Astrocyte (in vitro differentiated cells and primary cell): Measurements from ENCODE around the gene CRYAA. TPM values are rescaled to one million over a fixed set of nuclear protein-coding genes. Genes with fewer than 3 reads are reported as not detected.
A peak's percentile ranks its signal among the peaks of the same experiment; 100 is the strongest.

Experiments
- DNase-seq: peaks from one replicate; pipeline ENCODE4 v3.0.0-alpha.2; 2010; ENCODE audit warnings: low read depth
- FAIRE-seq: peaks from 2 replicates; lab custom pipeline; 2011; peaks lifted over from hg19 to GRCh38; lab: Jason Lieb, UNC
- H2AFZ ChIP-seq: 2 replicates; pipeline ENCODE4 v1.6.0; 2012; ENCODE audit warnings: low read depth, low read length, inconsistent platforms
- H3K27ac ChIP-seq: 2 replicates; pipeline ENCODE4 v1.5.1; 2011; ENCODE audit warnings: low read depth, low read length, inconsistent platforms
- H3K27me3 ChIP-seq: 2 replicates; pipeline ENCODE4 v1.6.0; 2011; ENCODE audit warnings: low read length, inconsistent platforms; ENCODE audit not compliant: insufficient read depth
- H3K36me3 ChIP-seq: 2 replicates; pipeline ENCODE4 v1.5.1; 2011; ENCODE audit warnings: low read length, inconsistent platforms; ENCODE audit not compliant: insufficient read depth
- H3K4me1 ChIP-seq: 2 replicates; pipeline ENCODE4 v1.5.1; 2011; ENCODE audit warnings: low read length, inconsistent platforms; ENCODE audit not compliant: insufficient read depth
- H3K4me2 ChIP-seq: 2 replicates; pipeline ENCODE4 v1.6.0; 2012; ENCODE audit warnings: low read length, inconsistent platforms
- H3K4me3 ChIP-seq: 2 replicates; pipeline ENCODE4 v1.5.1; 2011; ENCODE audit warnings: low read depth, mild to moderate bottlenecking, low read length, inconsistent platforms; ENCODE audit not compliant: insufficient read depth
- H3K79me2 ChIP-seq: 2 replicates; pipeline ENCODE4 v1.6.0; 2012; ENCODE audit warnings: mild to moderate bottlenecking, low read length, inconsistent platforms; ENCODE audit not compliant: insufficient read depth
- H3K9ac ChIP-seq: 2 replicates; pipeline ENCODE4 v1.6.0; 2012; ENCODE audit warnings: mild to moderate bottlenecking, low read length, inconsistent platforms
- H3K9me3 ChIP-seq: 2 replicates; pipeline ENCODE4 v1.5.1; 2012; ENCODE audit warnings: low read depth, mild to moderate bottlenecking, low read length, inconsistent platforms; ENCODE audit not compliant: insufficient read depth
- H4K20me1 ChIP-seq: 2 replicates; pipeline ENCODE4 v1.6.0; 2012; ENCODE audit warnings: low read length, inconsistent platforms; ENCODE audit not compliant: insufficient read depth
- H3K27ac Mint-ChIP-seq: one replicate; pipeline ENCODE4 v1.8.0; 2021; ENCODE audit warnings: mild to moderate bottlenecking, mixed read lengths; ENCODE audit not compliant: unreplicated experiment
- H3K27me3 Mint-ChIP-seq: one replicate; pipeline ENCODE4 v1.8.0; 2021; ENCODE audit warnings: low read depth, mixed read lengths; ENCODE audit not compliant: unreplicated experiment
- H3K36me3 Mint-ChIP-seq: one replicate; pipeline ENCODE4 v1.8.0; 2021; ENCODE audit warnings: low read depth, mixed read lengths; ENCODE audit not compliant: unreplicated experiment
- H3K4me1 Mint-ChIP-seq: one replicate; pipeline ENCODE4 v1.8.0; 2021; ENCODE audit warnings: low read depth, mixed read lengths; ENCODE audit not compliant: unreplicated experiment
- H3K4me3 Mint-ChIP-seq: one replicate; pipeline ENCODE4 v1.8.0; 2021; ENCODE audit warnings: mild to moderate bottlenecking, moderate library complexity, mixed read lengths; ENCODE audit not compliant: unreplicated experiment
- H3K9me3 Mint-ChIP-seq: one replicate; pipeline ENCODE4 v1.8.0; 2021; ENCODE audit warnings: mild to moderate bottlenecking, mixed read lengths; ENCODE audit not compliant: unreplicated experiment
- EZH2 ChIP-seq: IDR thresholded peaks from 2 replicates; pipeline ENCODE4 v1.6.1; 2012; ENCODE audit warnings: mild to moderate bottlenecking, low read length, inconsistent platforms; ENCODE audit not compliant: insufficient read depth
- total RNA-seq: library from RNA; stranded (reverse); gene quantifications from 2 replicates; pipeline ENCODE4 v1.2.1, GENCODE V29; 2021
- TF ChIP-seq, protein P1 (sequence below): IDR thresholded peaks from 2 replicates; pipeline ENCODE4 v1.5.1; 2011; ENCODE audit warnings: low read depth, mild to moderate bottlenecking, inconsistent platforms, low read length, moderate library complexity; ENCODE audit not compliant: insufficient read depth

The CRYAA gene
- total RNA-seq, 1 donor from 2014 or later = not detected

DNA sequence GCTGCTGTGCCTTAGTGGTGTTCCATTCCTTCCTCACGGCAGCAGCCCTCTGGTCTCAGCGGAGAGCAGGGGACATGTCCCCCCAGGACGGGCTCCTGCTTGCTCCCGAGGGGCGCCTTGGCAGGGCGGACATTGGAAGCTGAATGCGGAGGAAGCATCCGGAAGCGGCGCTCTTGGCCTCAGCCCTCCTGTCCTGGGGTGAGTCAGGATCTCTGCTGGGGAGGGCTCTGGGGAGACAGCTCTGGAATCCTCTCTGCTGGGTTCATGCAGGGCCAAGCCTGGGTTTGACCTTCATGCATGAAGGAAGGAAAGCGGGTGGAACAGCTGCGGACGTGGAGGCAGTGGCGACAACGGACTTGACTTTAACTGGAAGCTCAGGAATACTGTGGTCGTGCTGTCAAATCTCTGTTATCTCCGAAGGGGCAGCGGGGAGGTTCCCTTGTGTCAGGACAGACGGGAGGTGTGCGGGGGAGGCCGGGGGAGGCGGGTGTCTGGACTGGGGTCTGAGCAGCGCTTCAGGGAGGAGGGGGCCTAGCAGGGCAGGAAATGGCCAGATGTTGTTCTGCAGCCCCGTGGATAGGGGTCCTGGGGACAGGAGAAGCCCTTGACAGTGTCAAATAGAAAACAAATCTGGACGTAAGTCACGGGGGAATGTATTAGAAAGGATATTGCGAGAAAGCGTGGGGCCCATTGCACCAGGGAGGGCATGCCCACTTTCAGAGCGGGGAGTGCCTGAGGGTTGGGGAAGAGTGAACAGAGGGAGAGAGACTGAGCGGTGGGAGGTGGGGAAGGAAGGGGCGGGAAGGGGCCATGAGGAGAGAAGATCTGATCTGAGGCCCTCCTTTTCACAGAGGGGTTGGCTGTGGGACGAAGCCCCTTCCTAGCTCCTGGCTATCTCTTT lies 26.6 kb downstream of the CRYAA start:
- H3K4me1 ChIP-seq = peaks cover 20% of the 10 kb centered on the region
- no peak overlapping the region for H3K4me3 Mint-ChIP-seq
- peaks cover 16% of the 10 kb centered on the region for H3K27me3 Mint-ChIP-seq
- peak overlapping the region; percentile 72 for H3K27ac Mint-ChIP-seq
- H3K27me3 ChIP-seq = peaks cover 10% of the 10 kb centered on the region
- no peak overlapping the region for H3K4me3 ChIP-seq
- H3K9me3 Mint-ChIP-seq = peaks cover 10% of the 10 kb centered on the region
- H2AFZ ChIP-seq = peak overlapping the region; percentile 30
- H3K4me1 Mint-ChIP-seq = peaks cover 31% of the 10 kb centered on the region
- H3K36me3 ChIP-seq = no peaks in the 10 kb centered on the region
- no peaks in the 10 kb centered on the region for H4K20me1 ChIP-seq
- no peaks in the 10 kb centered on the region for H3K36me3 Mint-ChIP-seq
- FAIRE-seq (no peak), DNase-seq (no peak)
- no peaks in the 10 kb centered on the region for H3K79me2 ChIP-seq
- H3K9ac ChIP-seq = peak overlapping the region; percentile 12
- peak overlapping the region; percentile 63 for H3K4me2 ChIP-seq
- no peak for TF ChIP-seq EZH2
- TF ChIP-seq, protein P1, sequence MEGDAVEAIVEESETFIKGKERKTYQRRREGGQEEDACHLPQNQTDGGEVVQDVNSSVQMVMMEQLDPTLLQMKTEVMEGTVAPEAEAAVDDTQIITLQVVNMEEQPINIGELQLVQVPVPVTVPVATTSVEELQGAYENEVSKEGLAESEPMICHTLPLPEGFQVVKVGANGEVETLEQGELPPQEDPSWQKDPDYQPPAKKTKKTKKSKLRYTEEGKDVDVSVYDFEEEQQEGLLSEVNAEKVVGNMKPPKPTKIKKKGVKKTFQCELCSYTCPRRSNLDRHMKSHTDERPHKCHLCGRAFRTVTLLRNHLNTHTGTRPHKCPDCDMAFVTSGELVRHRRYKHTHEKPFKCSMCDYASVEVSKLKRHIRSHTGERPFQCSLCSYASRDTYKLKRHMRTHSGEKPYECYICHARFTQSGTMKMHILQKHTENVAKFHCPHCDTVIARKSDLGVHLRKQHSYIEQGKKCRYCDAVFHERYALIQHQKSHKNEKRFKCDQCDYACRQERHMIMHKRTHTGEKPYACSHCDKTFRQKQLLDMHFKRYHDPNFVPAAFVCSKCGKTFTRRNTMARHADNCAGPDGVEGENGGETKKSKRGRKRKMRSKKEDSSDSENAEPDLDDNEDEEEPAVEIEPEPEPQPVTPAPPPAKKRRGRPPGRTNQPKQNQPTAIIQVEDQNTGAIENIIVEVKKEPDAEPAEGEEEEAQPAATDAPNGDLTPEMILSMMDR = no peak
- H3K9me3 ChIP-seq = no peaks in the 10 kb centered on the region
- no peak overlapping the region for H3K27ac ChIP-seq

DNA sequence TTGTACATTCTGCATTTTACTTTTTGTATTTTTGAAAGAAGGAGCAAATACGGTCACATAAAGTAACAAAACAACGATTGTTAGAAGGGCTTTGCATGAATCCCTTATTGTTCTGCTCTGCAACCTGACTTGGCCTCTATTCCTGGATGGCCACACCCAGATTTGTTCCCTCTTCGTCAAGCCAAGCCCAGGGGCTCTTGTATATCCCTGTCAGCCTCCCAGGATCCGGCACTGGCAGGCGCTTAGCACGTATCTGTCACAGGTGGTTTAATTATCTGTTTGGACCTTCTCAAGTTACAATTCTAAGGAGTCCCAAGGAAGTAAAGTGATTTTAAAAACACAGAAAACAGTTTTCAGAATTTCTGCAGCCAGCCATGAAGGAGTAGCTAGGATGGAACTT lies 28.0 kb downstream of the CRYAA start:
- Histone ChIP-seq H2AFZ (no peak overlapping the region), H3K9ac (no peak overlapping the region), H3K9me3 (peaks cover 5% of the 10 kb centered on the region), H3K4me2 (no peak overlapping the region), H3K79me2 (no peaks in the 10 kb centered on the region), H4K20me1 (no peaks in the 10 kb centered on the region), H3K27me3 (peaks cover 5% of the 10 kb centered on the region), H3K4me3 (no peak overlapping the region), H3K27ac (no peak overlapping the region), H3K4me1 (peaks cover 20% of the 10 kb centered on the region), H3K36me3 (no peaks in the 10 kb centered on the region)
- FAIRE-seq (no peak), DNase-seq (no peak)
- H3K36me3 Mint-ChIP-seq = no peaks in the 10 kb centered on the region
- no peak overlapping the region for H3K4me3 Mint-ChIP-seq
- TF ChIP-seq, protein P1 = no peak
- TF ChIP-seq EZH2 = no peak
- peaks cover 9% of the 10 kb centered on the region for H3K27me3 Mint-ChIP-seq
- no peak overlapping the region for H3K27ac Mint-ChIP-seq
- H3K9me3 Mint-ChIP-seq = peaks cover 13% of the 10 kb centered on the region
- peaks cover 31% of the 10 kb centered on the region for H3K4me1 Mint-ChIP-seq

DNA sequence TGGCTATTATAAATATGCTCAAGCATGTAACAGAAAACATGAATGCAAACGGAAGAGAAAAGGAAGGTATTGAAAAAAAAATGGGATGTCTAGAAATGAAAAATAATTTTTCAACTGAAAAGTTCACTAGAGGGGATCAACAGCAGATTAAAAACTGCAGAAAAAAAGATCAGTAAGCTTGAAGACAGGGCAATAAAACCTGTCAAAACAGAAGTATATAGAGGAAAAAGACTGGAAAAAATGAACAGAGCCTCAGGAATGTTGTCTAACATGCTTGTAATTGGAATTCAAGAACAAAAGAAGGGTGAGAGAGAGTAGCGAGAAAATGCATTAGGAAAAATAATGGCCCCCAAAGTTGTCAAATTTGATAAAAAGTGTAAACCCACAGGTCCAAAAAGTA lies 29.6 kb downstream of the CRYAA start:
- Histone ChIP-seq H3K9me3 (peaks cover 9% of the 10 kb centered on the region), H3K27ac (no peak overlapping the region), H4K20me1 (no peaks in the 10 kb centered on the region), H3K79me2 (no peaks in the 10 kb centered on the region), H3K36me3 (no peaks in the 10 kb centered on the region), H2AFZ (no peak overlapping the region), H3K4me3 (no peak overlapping the region), H3K9ac (no peak overlapping the region), H3K4me1 (peaks cover 19% of the 10 kb centered on the region), H3K27me3 (peaks cover 6% of the 10 kb centered on the region), H3K4me2 (no peak overlapping the region)
- DNase-seq (no peak), FAIRE-seq (no peak)
- TF ChIP-seq, protein P1 = no peak
- TF ChIP-seq EZH2 = no peak
- H3K27ac Mint-ChIP-seq = no peak overlapping the region
- H3K9me3 Mint-ChIP-seq = peaks cover 16% of the 10 kb centered on the region
- H3K36me3 Mint-ChIP-seq = peaks cover 3% of the 10 kb centered on the region
- H3K4me1 Mint-ChIP-seq = peaks cover 22% of the 10 kb centered on the region
- H3K4me3 Mint-ChIP-seq = no peak overlapping the region
- no peaks in the 10 kb centered on the region for H3K27me3 Mint-ChIP-seq
